AG09309 (cell line): ENCODE data around the gene CNTNAP5.

Experiments
- DNase-seq: peaks from one replicate; pipeline ENCODE4 v3.0.0-alpha.2; 2010; ENCODE audit warnings: low read depth
- H3K4me3 ChIP-seq: 2 replicates; pipeline ENCODE4 v1.5.1; 2011; ENCODE audit warnings: mild to moderate bottlenecking, low read depth, low read length, moderate library complexity; ENCODE audit not compliant: control insufficient read depth
- CTCF ChIP-seq: IDR thresholded peaks from 2 replicates; pipeline ENCODE4 v1.5.1; 2011; ENCODE audit warnings: mild to moderate bottlenecking, low read depth, low read length, inconsistent platforms; ENCODE audit not compliant: insufficient read depth, control insufficient read depth; ENCODE audit errors: missing control alignments

CNTNAP5 gene

GRCh38 chr2:124894199-124894598, 869.1 kb downstream of the CNTNAP5 start:
- no peak for DNase-seq

GRCh38 chr2:124898827-124899226, 873.7 kb downstream of the CNTNAP5 start:
- TF ChIP-seq CTCF: no peak
- H3K4me3 ChIP-seq: no peak overlapping the region
- DNase-seq: no peak

More at GRCh38 chr2:124894199-124894598, 869.1 kb downstream of the CNTNAP5 start:
- no peak for TF ChIP-seq CTCF
- no peak overlapping the region for H3K4me3 ChIP-seq

- no peak for TF ChIP-seq CTCF
- DNase-seq: no peak
- H3K4me3 ChIP-seq: no peak overlapping the region
Measured at GRCh38 chr2:124908411-124908810, 883.3 kb downstream of the CNTNAP5 start.

GRCh38 chr2:124911560-124911959, 886.5 kb downstream of the CNTNAP5 start:
- DNase-seq: no peak
- no peak overlapping the region for H3K4me3 ChIP-seq
- no peak for TF ChIP-seq CTCF

GRCh38 chr2:124913868-124914267, 888.8 kb downstream of the CNTNAP5 start:
- no peak for TF ChIP-seq CTCF
- no peak overlapping the region for H3K4me3 ChIP-seq
- DNase-seq: no peak

GRCh38 chr2:124915567-124915966, 890.5 kb downstream of the CNTNAP5 start:
- DNase-seq: no peak
- no peak for TF ChIP-seq CTCF

GRCh38 chr2:124919296-124919695, 894.2 kb downstream of the CNTNAP5 start:
- TF ChIP-seq CTCF: no peak
- no peak for DNase-seq
- no peak overlapping the region for H3K4me3 ChIP-seq

More at GRCh38 chr2:124915567-124915966, 890.5 kb downstream of the CNTNAP5 start:
- no peak overlapping the region for H3K4me3 ChIP-seq
